Endothelial cell of umbilical vein (primary cell): Measurements from ENCODE around the gene SNX4. TPM values are rescaled to one million over a fixed set of nuclear protein-coding genes. Genes with fewer than 3 reads are reported as not detected.

ENCODE experiments used
- BruUV-seq: library from RNA; stranded (reverse); fragments of 400-500 nt; replicated peaks from 2 replicates; lab custom pipeline; 2021; lab: Mats Ljungman, UMichigan
- CTCF ChIA-PET: fragments of 300-600, 350-600 bp; sonication (Branson Sonifier 250); formaldehyde crosslinking; loops from one replicate; lab custom pipeline; 2021; ENCODE audit warnings: antibody characterized with exemption, inconsistent platforms; lab: Charles Lee
- POLR2A ChIA-PET: fragments of 300-600, 350-600 bp; sonication (Branson Sonifier 250); formaldehyde crosslinking; loops from one replicate; lab custom pipeline; 2021; ENCODE audit warnings: antibody characterized with exemption, inconsistent platforms; lab: Charles Lee
- DNase-seq: peaks from one replicate; pipeline ENCODE4 v3.0.0-alpha.2; 2011; ENCODE audit warnings: low read depth, low spot score
- FAIRE-seq: peaks from 2 replicates; lab custom pipeline; 2011; peaks lifted over from hg19 to GRCh38; lab: Jason Lieb, UNC
- H2AFZ ChIP-seq: 2 replicates; pipeline ENCODE4 v1.6.0; 2012; ENCODE audit warnings: low read depth, low read length, control low read depth, inconsistent platforms
- H3K27ac ChIP-seq: 2 replicates; pipeline ENCODE4 v1.5.1; 2011; ENCODE audit warnings: low read depth, mild to moderate bottlenecking, control low read depth, low read length, moderate library complexity; ENCODE audit not compliant: insufficient read depth
- H3K27me3 ChIP-seq, 2 experiments: 2 replicates each; pipeline versions ENCODE4 v1.6.0 to v1.6.1; 2011; ENCODE audit warnings: low read length in 2 of 2, mixed read lengths in 1 of 2; ENCODE audit not compliant: control insufficient read depth in 2 of 2, insufficient read depth in 2 of 2
- H3K36me3 ChIP-seq, 2 experiments: 2 replicates in 1 of 2; 3 replicates in 1 of 2; pipeline ENCODE4 v1.5.1; 2011; ENCODE audit warnings: low read length in 2 of 2, mild to moderate bottlenecking in 1 of 2, moderate library complexity in 1 of 2; ENCODE audit not compliant: control insufficient read depth in 2 of 2, insufficient read depth in 2 of 2; ENCODE audit errors: extremely low read depth in 1 of 2
- H3K4me1 ChIP-seq: 3 replicates; pipeline ENCODE4 v1.5.1; 2011; ENCODE audit warnings: mild to moderate bottlenecking, low read length; ENCODE audit not compliant: control insufficient read depth, insufficient read depth; ENCODE audit errors: extremely low read depth
- H3K4me2 ChIP-seq: 2 replicates; pipeline ENCODE4 v1.6.1; 2011; ENCODE audit warnings: low read length, control low read depth, mixed read lengths; ENCODE audit not compliant: insufficient read depth
- H3K4me3 ChIP-seq, 3 experiments: fragments of 200-600 bp in 1 of 3; sonication (generic), shearing (Covaris generic) in 1 of 3; replicated peaks in 1 of 3; 2 replicates each; pipeline ENCODE4 v1.5.1; 2011 to 2016; ENCODE audit warnings: control low read depth in 3 of 3, low read length in 3 of 3, mild to moderate bottlenecking in 2 of 3, inconsistent platforms in 1 of 3, low read depth in 1 of 3, moderate library complexity in 1 of 3; ENCODE audit not compliant: insufficient read depth in 1 of 3
- H3K79me2 ChIP-seq: 2 replicates; pipeline ENCODE4 v1.6.0; 2012; ENCODE audit warnings: low read length, inconsistent platforms; ENCODE audit not compliant: control insufficient read depth, insufficient read depth
- H3K9ac ChIP-seq: replicated peaks from 2 replicates; pipeline ENCODE3; 2011; ENCODE audit warnings: low read length, control low read depth; ENCODE audit not compliant: insufficient read depth; ENCODE audit errors: extremely low read depth
- H3K9me1 ChIP-seq: replicated peaks from 3 replicates; pipeline ENCODE4 v1.6.0; 2011; ENCODE audit warnings: mild to moderate bottlenecking, low read length; ENCODE audit not compliant: control insufficient read depth, insufficient read depth; ENCODE audit errors: extremely low read depth
- H3K9me3 ChIP-seq: replicated peaks from 2 replicates; pipeline ENCODE4 v1.5.1; 2012; ENCODE audit warnings: low read length, inconsistent platforms; ENCODE audit not compliant: control insufficient read depth, insufficient read depth
- H4K20me1 ChIP-seq: replicated peaks from 2 replicates; pipeline ENCODE3; 2011; ENCODE audit warnings: mild to moderate bottlenecking, low read length; ENCODE audit not compliant: control insufficient read depth, insufficient read depth; ENCODE audit errors: extremely low read depth
- EZH2 ChIP-seq: IDR thresholded peaks from 2 replicates; pipeline ENCODE4 v1.6.1; 2012; ENCODE audit warnings: borderline replicate concordance, low read depth, mild to moderate bottlenecking, moderate library complexity, low read length, inconsistent platforms; ENCODE audit not compliant: severe bottlenecking
- FOS ChIP-seq: IDR thresholded peaks from 2 replicates; pipeline ENCODE4 v1.6.1; 2011; ENCODE audit warnings: mild to moderate bottlenecking, low read length, moderate library complexity, borderline replicate concordance; ENCODE audit not compliant: insufficient read depth
- GATA2 ChIP-seq: IDR thresholded peaks from 2 replicates; pipeline ENCODE4 v1.7.0; 2011; ENCODE audit warnings: low read depth, mild to moderate bottlenecking, moderate library complexity, mixed read lengths, low read length; ENCODE audit not compliant: insufficient read length, insufficient read depth
- JUN ChIP-seq: IDR thresholded peaks from 2 replicates; pipeline ENCODE4 v1.6.1; 2011; ENCODE audit warnings: borderline replicate concordance, low read depth; ENCODE audit not compliant: insufficient read length, insufficient read depth
- MYC ChIP-seq: IDR thresholded peaks from one replicate; pipeline ENCODE4 v1.6.1; 2011; ENCODE audit warnings: mild to moderate bottlenecking, low read depth, low read length
- POLR2A ChIP-seq: IDR thresholded peaks from 2 replicates; pipeline ENCODE4 v1.6.1; 2012; ENCODE audit warnings: low read depth, mild to moderate bottlenecking, control low read depth, low read length
- POLR2AphosphoS5 ChIP-seq: IDR thresholded peaks from 2 replicates; pipeline ENCODE4 v1.6.1; 2012; ENCODE audit warnings: low read depth, mild to moderate bottlenecking, control low read depth, low read length, moderate library complexity; ENCODE audit not compliant: insufficient read depth
- dilution Hi-C: fragments of 300-500 bp; cut with MboI; formaldehyde crosslinking; loops from one replicate; pipeline ENCODE4 v1.15.0; 2019; ENCODE audit warnings: low sequenced_read_pairs; ENCODE audit not compliant: extremely low pct_ligation_motif_present
- intact Hi-C: fragments of 100-400 bp; cut with micrococcal nuclease; formaldehyde crosslinking; loops from one replicate; pipeline ENCODE4 v1.10.0; 2022
- polyA plus RNA-seq, 4 experiments: library from polyadenylated mRNA; depleted of rRNA in 3 of 4; stranded (reverse) in 3 of 4; unstranded in 1 of 4; fragments of >200 nt; gene quantifications; 2 replicates each; pipeline versions ENCODE4 v1.2.1 to v1.2.3, GENCODE V29; 2011 to 2012; ENCODE audit warnings: missing spikeins in 1 of 4
- total RNA-seq: library from RNA; stranded (reverse); gene quantifications from 2 replicates; pipeline ENCODE4 v1.2.3, GENCODE V29; 2021
- TF ChIP-seq, protein P1 (sequence below), 2 donors: IDR thresholded peaks; 1 replicate in 1 of 2; 2 replicates in 1 of 2; pipeline ENCODE4 v1.5.1; 2011; ENCODE audit warnings: low read length in 2 of 2, mild to moderate bottlenecking in 2 of 2, moderate library complexity in 2 of 2, control low read depth in 1 of 2, inconsistent platforms in 1 of 2, low read depth in 1 of 2; ENCODE audit not compliant: insufficient read depth in 1 of 2; ENCODE audit errors: extremely low read depth in 1 of 2
- TF ChIP-seq, protein P2 (sequence below): IDR thresholded peaks from 2 replicates; pipeline ENCODE4 v1.6.1; 2011; ENCODE audit not compliant: insufficient read depth, insufficient read length

Gene SNX4
- total and polyA plus RNA-seq, 2 donors (not counting 3 experiments of a cell fraction or from before 2014, with no cell fraction given) = 7.5 to 39.2 TPM

DNA sequence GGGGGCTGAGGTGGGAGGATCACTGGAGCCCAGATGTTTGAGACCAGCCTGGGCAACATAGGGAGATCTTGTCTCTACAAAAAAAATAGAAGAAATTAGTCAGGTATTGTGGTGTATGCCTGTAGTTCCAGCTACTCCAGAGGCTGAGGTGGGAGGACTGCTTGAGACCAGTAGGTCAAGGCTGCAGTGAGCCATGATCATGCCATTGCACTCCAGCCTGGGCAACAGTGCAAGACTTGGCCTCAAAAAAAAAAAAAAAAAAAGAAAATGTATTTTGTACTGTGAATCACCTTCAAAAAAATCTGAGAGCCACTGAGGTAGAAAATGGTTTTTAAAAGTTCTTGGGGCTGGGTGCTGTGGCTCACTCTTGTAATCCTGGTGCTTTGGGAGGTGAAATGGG is 4.6 kb downstream of the SNX4 start:
- TF ChIP-seq GATA2 (no peak), POLR2A (no peak), FOS (no peak), JUN (no peak), EZH2 (no peak), MYC (no peak), POLR2AphosphoS5 (no peak)
- TF ChIP-seq, protein P1, sequence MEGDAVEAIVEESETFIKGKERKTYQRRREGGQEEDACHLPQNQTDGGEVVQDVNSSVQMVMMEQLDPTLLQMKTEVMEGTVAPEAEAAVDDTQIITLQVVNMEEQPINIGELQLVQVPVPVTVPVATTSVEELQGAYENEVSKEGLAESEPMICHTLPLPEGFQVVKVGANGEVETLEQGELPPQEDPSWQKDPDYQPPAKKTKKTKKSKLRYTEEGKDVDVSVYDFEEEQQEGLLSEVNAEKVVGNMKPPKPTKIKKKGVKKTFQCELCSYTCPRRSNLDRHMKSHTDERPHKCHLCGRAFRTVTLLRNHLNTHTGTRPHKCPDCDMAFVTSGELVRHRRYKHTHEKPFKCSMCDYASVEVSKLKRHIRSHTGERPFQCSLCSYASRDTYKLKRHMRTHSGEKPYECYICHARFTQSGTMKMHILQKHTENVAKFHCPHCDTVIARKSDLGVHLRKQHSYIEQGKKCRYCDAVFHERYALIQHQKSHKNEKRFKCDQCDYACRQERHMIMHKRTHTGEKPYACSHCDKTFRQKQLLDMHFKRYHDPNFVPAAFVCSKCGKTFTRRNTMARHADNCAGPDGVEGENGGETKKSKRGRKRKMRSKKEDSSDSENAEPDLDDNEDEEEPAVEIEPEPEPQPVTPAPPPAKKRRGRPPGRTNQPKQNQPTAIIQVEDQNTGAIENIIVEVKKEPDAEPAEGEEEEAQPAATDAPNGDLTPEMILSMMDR (IDR thresholded peaks at IDR 0.05; ENCODE audit: extremely low read depth in 1 of 2, insufficient read depth in 1 of 2, low read depth in 1 of 2, low read length in 2 of 2) = no peak
- TF ChIP-seq, protein P2, sequence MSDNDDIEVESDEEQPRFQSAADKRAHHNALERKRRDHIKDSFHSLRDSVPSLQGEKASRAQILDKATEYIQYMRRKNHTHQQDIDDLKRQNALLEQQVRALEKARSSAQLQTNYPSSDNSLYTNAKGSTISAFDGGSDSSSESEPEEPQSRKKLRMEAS = no peak
- POLR2A ChIA-PET = no interaction called here
- FAIRE-seq = no peak

More for the DNA sequence above, 4.6 kb downstream of the SNX4 start:
- Histone ChIP-seq H3K79me2 (peaks cover 58% of the 10 kb centered on the region), H3K4me1 (peaks cover 23% of the 10 kb centered on the region), H3K36me3 (peaks cover 0 to 4% of the 10 kb centered on the region in 2 experiments), H3K4me3 (no peak overlapping the region), H3K27me3 (no peaks in the 10 kb centered on the region), H3K27ac (no peak overlapping the region), H3K9ac (no peak overlapping the region), H3K9me1 (no peaks in the 10 kb centered on the region), H2AFZ (no peak overlapping the region), H3K9me3 (no peaks in the 10 kb centered on the region), H4K20me1 (peaks cover 4% of the 10 kb centered on the region), H3K4me2 (no peak overlapping the region)
- dilution Hi-C loops (no loop called here), intact Hi-C loops (no loop called here)
- DNase-seq = no peak
- CTCF ChIA-PET = no interaction called here
- BruUV-seq = no TSS peak
